Kidney (tissue), 14 donors: ENCODE data around the gene HSF5. TPM values are rescaled to one million over a fixed set of nuclear protein-coding genes. Genes with fewer than 3 reads are reported as not detected.
A peak's percentile ranks its signal among the peaks of the same experiment; 100 is the strongest.

Experiments used
- DNase-seq, 5 donors: peaks; one replicate each; pipeline ENCODE4 v3.0.0-alpha.2; 2013 to 2020
- FAIRE-seq: peaks from 2 replicates; lab custom pipeline; 2012; peaks lifted over from hg19 to GRCh38; lab: Jason Lieb, UNC
- H3K27ac ChIP-seq, 2 donors: one replicate each; pipeline ENCODE4 v1.7.0; 2013; ENCODE audit warnings: low read depth in 2 of 2, low read length in 2 of 2, inconsistent platforms in 1 of 2
- H3K27me3 ChIP-seq: one replicate; pipeline ENCODE4 v1.7.1; 2013; ENCODE audit warnings: low read length, inconsistent platforms; ENCODE audit not compliant: control insufficient read depth, insufficient read depth
- H3K36me3 ChIP-seq, 3 donors: one replicate each; pipeline versions ENCODE4 v1.7.0 to v1.7.1; 2013; ENCODE audit warnings: low read length in 3 of 3, control low read depth in 1 of 3, inconsistent platforms in 1 of 3; ENCODE audit not compliant: insufficient read depth in 3 of 3, control insufficient read depth in 2 of 3
- H3K4me1 ChIP-seq, 3 donors: one replicate each; pipeline versions ENCODE4 v1.7.0 to v1.7.1; 2013; ENCODE audit warnings: low read length in 3 of 3, inconsistent platforms in 1 of 3, low read depth in 1 of 3; ENCODE audit not compliant: control insufficient read depth in 2 of 3, insufficient read depth in 2 of 3
- H3K4me3 ChIP-seq, 3 donors: one replicate each; pipeline versions ENCODE4 v1.7.0 to v1.8.1; 2013; ENCODE audit warnings: low read length in 3 of 3, control low read depth in 1 of 3, inconsistent platforms in 1 of 3
- H3K9ac ChIP-seq, 3 donors: one replicate each; pipeline versions ENCODE4 v1.7.0 to v1.7.1; 2013; ENCODE audit warnings: low read length in 3 of 3, control low read depth in 1 of 3, inconsistent platforms in 1 of 3
- H3K9me3 ChIP-seq, 3 donors: one replicate each; pipeline versions ENCODE4 v1.7.0 to v1.7.1; 2013; ENCODE audit warnings: low read length in 3 of 3, control low read depth in 1 of 3, inconsistent platforms in 1 of 3; ENCODE audit not compliant: control insufficient read depth in 2 of 3, insufficient read depth in 1 of 3
- intact Hi-C: fragments of 100-400 bp; cut with DNase I; formaldehyde crosslinking; loops from one replicate; pipeline ENCODE4 v1.11.1; 2022
- polyA plus RNA-seq: library from polyadenylated mRNA; stranded (reverse); fragments of 350-450 nt; fragmentation: Illumina TruSeq; extraction: RNeasy Lipid Tissue Mini Kit (QIAGEN cat#74804); gene quantifications from one replicate; pipeline ENCODE4 v1.2.3, GENCODE V29; 2014; ENCODE audit warnings: low read depth, low replicate concordance; ENCODE audit not compliant: insufficient read depth
- total RNA-seq: library from RNA; stranded (reverse); fragmentation: NEBNext Ultra II Directional; extraction: Animal tissue kit (Norgen Biotek cat#: 25700); gene quantifications from one replicate; pipeline ENCODE4 v1.2.1, GENCODE V29; 2021
- TF ChIP-seq, protein P1 (sequence below): IDR thresholded peaks from 3 replicates; pipeline ENCODE4 v1.5.1; 2012; ENCODE audit warnings: mild to moderate bottlenecking, moderate library complexity, borderline replicate concordance; ENCODE audit not compliant: insufficient read depth; ENCODE audit errors: extremely low read depth
- donor health status: control.
- donor health status: control.
- donor health status: control.
- donor health status: control.
- donor health status: control.
- donor health status: DM: yes; HTN: yes; CAD: no.
- donor health status: Normal renal cell carcinoma (clear cell type).

HSF5 gene
- total and polyA plus RNA-seq, 2 donors from 2014 or later, result 0.19 TPM; not detected in 1

DNA sequence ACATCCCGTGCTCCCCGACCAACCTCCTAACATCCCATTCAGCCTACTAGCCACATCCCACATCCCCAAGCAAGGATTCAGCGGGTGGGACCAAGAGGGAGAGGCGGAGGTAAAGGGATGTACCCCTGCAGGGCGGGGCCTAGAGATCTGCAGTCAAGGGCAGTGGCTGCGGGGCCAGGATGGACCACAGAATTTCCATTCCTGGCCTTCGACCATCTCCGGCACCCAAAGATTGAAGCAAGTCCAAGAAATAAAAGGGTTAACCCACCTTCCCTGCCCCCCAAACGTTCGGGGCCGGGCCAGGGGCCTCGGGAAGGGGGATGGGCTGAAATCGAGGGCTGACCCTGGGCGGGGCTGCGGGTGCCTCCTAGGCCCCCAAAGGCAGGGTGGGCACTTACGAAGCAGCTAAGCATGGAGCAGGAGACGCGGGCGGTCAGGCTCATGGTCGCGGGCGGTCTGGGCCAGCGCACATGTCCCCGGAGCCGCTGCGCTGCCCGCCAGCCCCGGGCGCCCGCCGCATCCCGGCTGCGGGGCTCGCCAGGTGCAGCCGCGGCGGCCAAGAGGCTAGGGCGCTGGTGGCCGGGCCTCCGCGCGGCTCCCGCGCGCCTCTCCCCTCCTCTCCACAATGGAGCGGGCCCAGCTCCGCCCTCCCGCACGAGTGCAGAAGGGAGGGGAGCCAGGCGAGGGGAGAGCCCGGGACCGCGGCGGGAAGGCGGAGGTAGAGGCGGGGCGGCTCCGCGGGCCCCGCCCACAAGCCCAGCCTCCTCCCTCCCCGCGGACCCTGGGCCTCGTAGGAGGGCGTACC is 26.0 kb upstream of the HSF5 start, which contains the start of gene MTMR4:
Gene MTMR4 (minus strand): TSS at position 674 of the 805 bp plus-strand sequence. CDS start 231 bp downstream, at position 443.
- DNase-seq (peak; percentile 87 to 96 (median 93)), FAIRE-seq (no peak)
- TF ChIP-seq, protein P1, sequence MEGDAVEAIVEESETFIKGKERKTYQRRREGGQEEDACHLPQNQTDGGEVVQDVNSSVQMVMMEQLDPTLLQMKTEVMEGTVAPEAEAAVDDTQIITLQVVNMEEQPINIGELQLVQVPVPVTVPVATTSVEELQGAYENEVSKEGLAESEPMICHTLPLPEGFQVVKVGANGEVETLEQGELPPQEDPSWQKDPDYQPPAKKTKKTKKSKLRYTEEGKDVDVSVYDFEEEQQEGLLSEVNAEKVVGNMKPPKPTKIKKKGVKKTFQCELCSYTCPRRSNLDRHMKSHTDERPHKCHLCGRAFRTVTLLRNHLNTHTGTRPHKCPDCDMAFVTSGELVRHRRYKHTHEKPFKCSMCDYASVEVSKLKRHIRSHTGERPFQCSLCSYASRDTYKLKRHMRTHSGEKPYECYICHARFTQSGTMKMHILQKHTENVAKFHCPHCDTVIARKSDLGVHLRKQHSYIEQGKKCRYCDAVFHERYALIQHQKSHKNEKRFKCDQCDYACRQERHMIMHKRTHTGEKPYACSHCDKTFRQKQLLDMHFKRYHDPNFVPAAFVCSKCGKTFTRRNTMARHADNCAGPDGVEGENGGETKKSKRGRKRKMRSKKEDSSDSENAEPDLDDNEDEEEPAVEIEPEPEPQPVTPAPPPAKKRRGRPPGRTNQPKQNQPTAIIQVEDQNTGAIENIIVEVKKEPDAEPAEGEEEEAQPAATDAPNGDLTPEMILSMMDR, result no peak
- peak within 1 kb of the TSS; percentile 48 to 66 (median 52) for H3K4me3 ChIP-seq
- H3K9ac ChIP-seq, result peak within 1 kb of the TSS; percentile 27 to 67 (median 63)
- intact Hi-C loops, result no loop called here
- no peaks in the 10 kb centered on the region for H3K27me3 ChIP-seq
- H3K36me3 ChIP-seq, result peaks cover 5 to 25% (median 23%) of the 10 kb centered on the region in 3 donors
- H3K9me3 ChIP-seq, result no peaks in the 10 kb centered on the region
- H3K27ac ChIP-seq, result peak within 1 kb of the TSS; percentile 72 to 81
- peaks cover 3 to 32% (median 15%) of the 10 kb centered on the region in 3 donors for H3K4me1 ChIP-seq

DNA sequence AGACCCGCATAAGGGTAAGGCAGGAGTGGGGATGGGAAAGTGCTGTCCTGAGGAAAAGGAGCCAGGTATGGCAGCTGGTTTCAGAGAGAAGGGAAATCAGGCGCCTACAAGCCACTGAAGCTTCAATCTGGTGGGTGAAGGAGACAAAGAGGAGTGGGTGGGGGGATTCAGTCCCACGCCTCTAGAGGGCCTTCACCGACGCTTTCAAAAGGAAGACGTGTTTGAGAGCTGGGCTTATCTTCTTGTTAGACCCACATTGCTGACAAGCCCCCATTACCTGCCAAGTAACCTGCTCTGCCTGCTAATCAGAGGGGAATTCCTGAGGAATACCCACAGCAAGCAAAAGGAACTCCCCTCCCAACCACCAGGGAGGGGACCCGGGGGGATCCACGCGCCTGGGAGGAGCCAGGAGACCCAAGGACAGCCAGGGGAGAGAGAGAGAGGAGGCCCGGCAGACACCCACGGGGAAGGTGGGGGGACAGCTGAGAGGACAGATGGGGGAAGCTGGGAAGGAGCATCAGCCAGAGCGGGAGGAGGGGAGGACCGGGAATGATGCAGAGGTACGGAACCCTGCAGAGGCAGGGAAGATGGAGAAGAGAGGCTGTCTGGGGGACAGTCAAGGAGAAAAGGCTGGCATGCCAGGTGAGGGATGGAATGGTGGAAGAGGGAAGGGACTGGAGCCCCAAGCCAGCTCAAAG is 25.2 kb upstream of the HSF5 start:
- Histone ChIP-seq H3K9me3 (no peaks in the 10 kb centered on the region), H3K27me3 (no peaks in the 10 kb centered on the region), H3K36me3 (peaks cover 8 to 32% (median 31%) of the 10 kb centered on the region in 3 donors), H3K4me3 (peak overlapping the region; percentile 48 to 66 (median 52)), H3K27ac (no peak overlapping the region), H3K9ac (peak overlapping the region; percentile 15 to 67 (median 63)), H3K4me1 (peaks cover 3 to 30% (median 15%) of the 10 kb centered on the region in 3 donors)
- peak in 2 of 5 donors; percentile 34 to 75 for DNase-seq
- intact Hi-C loops, result no loop called here
- no peak for FAIRE-seq
- TF ChIP-seq, protein P1, result no peak

DNA sequence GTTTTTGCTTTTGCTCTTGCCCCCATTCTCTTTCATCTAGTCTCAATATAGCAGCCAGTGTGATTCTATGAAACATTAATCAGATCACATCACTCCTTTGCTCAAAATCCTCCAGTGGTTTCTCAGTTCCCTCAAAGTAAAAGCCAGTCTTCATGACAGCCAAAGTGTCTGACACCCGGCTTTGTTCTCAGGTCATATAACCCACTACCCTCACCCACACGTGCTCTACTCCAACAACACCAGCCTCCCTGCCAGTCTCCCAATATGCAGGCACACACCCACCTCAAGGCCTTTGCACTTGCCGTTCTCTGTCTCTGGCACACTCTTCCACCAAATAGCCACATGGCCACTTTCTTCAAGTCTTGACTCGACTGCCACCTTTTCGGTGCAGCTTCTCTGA is 21.9 kb upstream of the HSF5 start:
- peaks cover 13 to 62% (median 45%) of the 10 kb centered on the region in 3 donors for H3K36me3 ChIP-seq

More for the DNA sequence above, 21.9 kb upstream of the HSF5 start:
- TF ChIP-seq, protein P1, result no peak
- H3K9ac ChIP-seq, result no peak overlapping the region
- FAIRE-seq (no peak), DNase-seq (no peak)
- no peaks in the 10 kb centered on the region for H3K27me3 ChIP-seq
- H3K9me3 ChIP-seq, result no peaks in the 10 kb centered on the region
- intact Hi-C loops, result no loop called here
- H3K27ac ChIP-seq, result no peak overlapping the region
- peaks cover 0 to 11% (median 8%) of the 10 kb centered on the region in 3 donors for H3K4me1 ChIP-seq
- H3K4me3 ChIP-seq, result no peak overlapping the region
